A549 (cell line): ENCODE data around the gene SST. TPM values are rescaled to one million over a fixed set of nuclear protein-coding genes. Genes with fewer than 3 reads are reported as not detected.

Source experiments
- ATAC-seq, 2 experiments: fragments of 200-7000 bp in 1 of 2; fragments of >200 bp in 1 of 2; cut with Nextera tagmentation in 1 of 2; cut with Tn5 transposase in 1 of 2; 3 replicates each; pipeline versions ENCODE4 v1.8.0 to v1.9.1; 2018 to 2020; ENCODE audit warnings: mild to moderate bottlenecking in 1 of 2, moderate library complexity in 1 of 2
- CTCF ChIA-PET: fragments of 300-600 bp; sonication (Branson Sonifier 250); formaldehyde crosslinking; extraction: SDS; loops from one replicate; lab custom pipeline; 2021; ENCODE audit warnings: antibody characterized with exemption, inconsistent platforms; lab: Yijun Ruan, JAX
- POLR2A ChIA-PET: fragments of 350-600 bp; formaldehyde crosslinking; extraction: SDS; loops from one replicate; lab custom pipeline; 2021; ENCODE audit warnings: antibody characterized with exemption, inconsistent platforms; lab: Yijun Ruan, JAX
- DNase-seq, 2 experiments: peaks; one replicate each; pipeline versions ENCODE4 v3.0.0 to v3.0.0-alpha.2; 2011 to 2016; ENCODE audit warnings: low read depth in 1 of 2, low spot score in 1 of 2
- FAIRE-seq: peaks from 2 replicates; lab custom pipeline; 2011; peaks lifted over from hg19 to GRCh38; lab: Jason Lieb, UNC
- H3K27ac ChIP-seq, 2 experiments: fragments of >200 bp; sonication (Bioruptor Twin); formaldehyde crosslinking; 3 replicates each; pipeline ENCODE4 v1.5.1; 2016 to 2017
- H3K4me1 ChIP-seq: fragments of >200 bp; sonication (Bioruptor Twin); formaldehyde crosslinking; 3 replicates; pipeline ENCODE4 v1.6.1; 2016
- H3K4me2 ChIP-seq: fragments of >200 bp; sonication (Bioruptor Twin); formaldehyde crosslinking; 3 replicates; pipeline ENCODE4 v1.6.1; 2016
- H3K4me3 ChIP-seq: fragments of >200 bp; sonication (Bioruptor Twin); formaldehyde crosslinking; 3 replicates; pipeline ENCODE4 v1.5.1; 2016
- H3K9me3 ChIP-seq: fragments of >200 bp; sonication (Bioruptor Twin); formaldehyde crosslinking; 3 replicates; pipeline ENCODE4 v1.6.1; 2016
- CBX2 ChIP-seq: fragments of 200-600 bp; sonication (generic); IDR thresholded peaks from 2 replicates; pipeline ENCODE4 v1.6.1; 2016; ENCODE audit warnings: low read depth, mild to moderate bottlenecking, borderline replicate concordance
- CEBPB ChIP-seq, 2 experiments: fragments of >200 bp in 1 of 2; sonication (Bioruptor Twin) in 1 of 2; formaldehyde crosslinking in 1 of 2; IDR thresholded peaks; 2 replicates each; pipeline ENCODE4 v1.6.1; 2012 to 2016
- CHD2 ChIP-seq: fragments of 150-350 bp; IDR thresholded peaks from 2 replicates; pipeline ENCODE4 v1.6.1; 2014; ENCODE audit warnings: low read length; ENCODE audit not compliant: partially characterized antibody
- EHF ChIP-seq: fragments of 250-450 bp; sonication (Bioruptor Pico); IDR thresholded peaks from 2 replicates; pipeline ENCODE4 v1.5.0; 2020; ENCODE audit warnings: mild to moderate bottlenecking
- ESRRA ChIP-seq: fragments of 150-350 bp; IDR thresholded peaks from 2 replicates; pipeline ENCODE4 v1.6.1; 2014; ENCODE audit warnings: mild to moderate bottlenecking, low read length, borderline replicate concordance
- FOXS1 ChIP-seq: fragments of 250-450 bp; sonication (Bioruptor Pico); IDR thresholded peaks from 2 replicates; pipeline ENCODE4 v1.5.0; 2020; ENCODE audit warnings: mild to moderate bottlenecking, moderate library complexity
- GATA3 ChIP-seq: IDR thresholded peaks from 2 replicates; pipeline ENCODE4 v1.6.1; 2012; ENCODE audit warnings: borderline replicate concordance
- HEYL ChIP-seq: fragments of 250-450 bp; sonication (Bioruptor Pico); IDR thresholded peaks from 2 replicates; pipeline ENCODE4 v1.8.0; 2021; ENCODE audit warnings: mild to moderate bottlenecking, moderate library complexity
- HOXB5 ChIP-seq: fragments of 250-450 bp; sonication (Bioruptor Pico); IDR thresholded peaks from 2 replicates; pipeline ENCODE4 v1.5.0; 2020; ENCODE audit warnings: mild to moderate bottlenecking, moderate library complexity
- JUNB ChIP-seq: fragments of >200 bp; sonication (Bioruptor Twin); formaldehyde crosslinking; IDR thresholded peaks from 2 replicates; pipeline ENCODE4 v1.6.1; 2016
- KDM1A ChIP-seq: fragments of 200-600 bp; sonication (generic); IDR thresholded peaks from 2 replicates; pipeline ENCODE4 v1.6.1; 2016; ENCODE audit warnings: low read depth, mild to moderate bottlenecking
- MAFK ChIP-seq: fragments of 450-650 bp; IDR thresholded peaks from 2 replicates; pipeline ENCODE4 v1.6.1; 2014; ENCODE audit not compliant: partially characterized antibody
- NFE2L2 ChIP-seq: fragments of 150-350 bp; conservative IDR thresholded peaks from 2 replicates; pipeline ENCODE4 v1.6.1; 2014; ENCODE audit warnings: low read length
- POLR2AphosphoS2 ChIP-seq: conservative IDR thresholded peaks from 2 replicates; pipeline ENCODE4 v1.6.1; 2012; ENCODE audit warnings: low read length, improper control_type of control experiment, inconsistent platforms
- RARB ChIP-seq: fragments of 250-450 bp; sonication (Bioruptor Pico); IDR thresholded peaks from 2 replicates; pipeline ENCODE4 v1.8.0; 2021; ENCODE audit warnings: mild to moderate bottlenecking, moderate library complexity
- RNF2 ChIP-seq: fragments of 200-600 bp; sonication (generic); IDR thresholded peaks from 2 replicates; pipeline ENCODE4 v1.6.1; 2016; ENCODE audit warnings: low read depth, mild to moderate bottlenecking, antibody characterized with exemption, moderate library complexity, borderline replicate concordance
- SMC3 ChIP-seq: fragments of >200 bp; sonication (Bioruptor Twin); formaldehyde crosslinking; IDR thresholded peaks from 3 replicates; pipeline ENCODE4 v1.6.1; 2018; ENCODE audit warnings: inconsistent platforms
- SREBF2 ChIP-seq: fragments of 450-650 bp; IDR thresholded peaks from 2 replicates; pipeline ENCODE4 v1.6.1; 2014; ENCODE audit warnings: mild to moderate bottlenecking, moderate library complexity
- TFCP2L1 ChIP-seq: fragments of 250-450 bp; sonication (Bioruptor Pico); IDR thresholded peaks from 2 replicates; pipeline ENCODE4 v1.5.0; 2021; ENCODE audit warnings: mild to moderate bottlenecking
- TP53 ChIP-seq: fragments of 250-450 bp; sonication (Bioruptor Pico); IDR thresholded peaks from 2 replicates; pipeline ENCODE4 v1.5.0; 2021; ENCODE audit warnings: mild to moderate bottlenecking, moderate library complexity
- ZFP36 ChIP-seq: fragments of 450-650 bp; IDR thresholded peaks from 2 replicates; pipeline ENCODE4 v1.6.1; 2014; ENCODE audit warnings: borderline replicate concordance; ENCODE audit not compliant: partially characterized antibody
- WGBS: methylation state at CpG from one replicate; pipeline ENCODE4 v1.1.6; 2017; ENCODE audit errors: missing lambda C conversion rate; 5-methylcytosine and 5-hydroxymethylcytosine counted together
- polyA plus RNA-seq, 4 experiments: library from polyadenylated mRNA; depleted of rRNA in 3 of 4; stranded (reverse); fragments of >200 nt; fragmentation: RNase III in 1 of 4; extraction: RNeasy Plus Mini Kit Qiagen cat#74134 plus additional on column Dnase treatment in 1 of 4; gene quantifications; 2 replicates in 3 of 4; 3 replicates in 1 of 4; pipeline ENCODE4 v1.2.3, GENCODE V29; 2011 to 2017
- TF ChIP-seq, protein P1 (sequence below): fragments of >200 bp; sonication (Bioruptor Twin); formaldehyde crosslinking; IDR thresholded peaks from 2 replicates; pipeline ENCODE4 v1.6.1; 2016
- TF ChIP-seq, protein P2 (sequence below): IDR thresholded peaks from 2 replicates; pipeline ENCODE4 v1.6.1; 2012; ENCODE audit warnings: low read depth, borderline replicate concordance
- TF ChIP-seq, protein P3 (sequence below): fragments of >200 bp; sonication (Bioruptor Twin); formaldehyde crosslinking; IDR thresholded peaks from 3 replicates; pipeline ENCODE4 v1.6.1; 2016
- TF ChIP-seq, protein P4 (sequence below): fragments of >200 bp; sonication (Bioruptor Twin); formaldehyde crosslinking; IDR thresholded peaks from 3 replicates; pipeline ENCODE4 v1.5.1; 2016
- TF ChIP-seq, protein P5 (sequence below): fragments of 150-350 bp; IDR thresholded peaks from 2 replicates; pipeline ENCODE4 v1.6.1; 2014; ENCODE audit warnings: low read depth, mild to moderate bottlenecking, low read length
- TF ChIP-seq, protein P6 (sequence below): fragments of 250-450 bp; sonication (Bioruptor Pico); IDR thresholded peaks from 2 replicates; pipeline ENCODE4 v1.5.0; 2021; ENCODE audit warnings: mild to moderate bottlenecking, moderate library complexity, borderline replicate concordance

Gene SST
- polyA plus RNA-seq, 2 of the 4 experiments (the other 2 are of a cell fraction), result not detected

DNA sequence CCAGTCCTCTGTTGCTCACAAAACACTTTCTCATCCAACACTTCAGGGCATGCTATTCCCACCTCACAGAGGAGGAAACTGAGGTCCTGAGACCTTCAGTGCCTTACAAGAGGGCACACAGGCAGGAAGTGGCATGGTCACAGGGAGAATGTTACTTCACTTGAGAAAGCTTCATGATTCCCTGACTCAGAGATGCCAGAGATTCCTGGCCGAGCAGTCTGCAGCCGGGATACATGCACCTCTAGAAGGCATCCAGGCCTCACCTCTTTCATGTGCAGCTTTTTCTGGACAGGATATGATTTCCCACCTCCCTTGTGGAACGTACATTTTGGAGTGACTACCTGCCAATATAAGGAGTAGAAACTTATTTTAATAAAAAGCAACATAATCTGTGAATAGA, 2.8 kb upstream of the SST start:
- H3K4me3 ChIP-seq, result no peak overlapping the region
- WGBS, result 0% methylated on average over 3 of the region's 3 CpGs
- DNase-seq, result no peak
- H3K4me2 ChIP-seq, result no peak overlapping the region
- ATAC-seq, result no peak
- H3K9me3 ChIP-seq, result no peaks in the 10 kb centered on the region
- TF ChIP-seq KDM1A, result no peak
- TF ChIP-seq SREBF2, result no peak
- TF ChIP-seq EHF (CRISPR knock-in tag), result no peak
- no peak for TF ChIP-seq RNF2
- no peak for TF ChIP-seq SMC3
- TF ChIP-seq CBX2, result no peak
- TF ChIP-seq, protein P1, sequence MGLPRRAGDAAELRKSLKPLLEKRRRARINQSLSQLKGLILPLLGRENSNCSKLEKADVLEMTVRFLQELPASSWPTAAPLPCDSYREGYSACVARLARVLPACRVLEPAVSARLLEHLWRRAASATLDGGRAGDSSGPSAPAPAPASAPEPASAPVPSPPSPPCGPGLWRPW, result no peak
- TF ChIP-seq POLR2AphosphoS2, result no peak
- no peak for TF ChIP-seq HOXB5 (CRISPR knock-in tag)
- TF ChIP-seq ESRRA, result no peak
- TF ChIP-seq NFE2L2, result no peak
- no peak for TF ChIP-seq HEYL (CRISPR knock-in tag)
- TF ChIP-seq FOXS1 (CRISPR knock-in tag), result no peak
- TF ChIP-seq GATA3, result no peak
- TF ChIP-seq JUNB, result no peak
- ChIA-PET POLR2A (no interaction called here), CTCF (interaction anchor here (0.6 to 22.2 kb wide), 3 partner anchors 18 to 1685 kb away, joined by 3 to 564 read pairs (median 6); no protein-coding TSS in a partner anchor)
- no peak for FAIRE-seq
- no peaks in the 10 kb centered on the region for H3K4me1 ChIP-seq
- no peak overlapping the region for H3K27ac ChIP-seq

DNA sequence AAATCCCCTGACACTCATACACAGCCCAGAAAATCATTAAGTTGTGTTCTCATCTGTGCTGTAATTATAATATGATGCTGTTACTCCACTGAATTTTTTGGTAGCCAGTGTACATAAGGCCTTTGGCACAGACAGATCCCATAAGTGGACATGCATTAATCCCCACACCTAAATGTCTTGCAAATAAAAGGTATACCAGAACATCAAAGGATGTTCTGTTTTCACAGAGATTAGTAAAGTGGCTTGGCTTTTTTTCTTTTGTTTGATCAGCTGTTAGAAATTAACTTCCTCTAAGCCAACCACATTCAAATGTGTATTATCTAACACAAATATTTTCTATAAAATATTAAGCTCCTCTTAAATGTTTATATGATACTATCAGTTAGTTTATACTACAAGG, 2.7 kb downstream of the SST start:
- no peaks in the 10 kb centered on the region for H3K9me3 ChIP-seq
- CTCF ChIA-PET, result interaction anchor here (1.9 to 22.2 kb wide), 2 partner anchors 11 to 343 kb away, joined by 9 to 564 read pairs; no protein-coding TSS in a partner anchor
- FAIRE-seq, result no peak
- no peak for DNase-seq
- TF ChIP-seq GATA3 (no peak), HEYL (CRISPR knock-in tag) (no peak), CEBPB (IDR thresholded peaks at IDR 0.05) (no peak), ZFP36 (no peak), MAFK (no peak), EHF (CRISPR knock-in tag) (no peak), CHD2 (no peak), TP53 (CRISPR knock-in tag) (no peak), SREBF2 (no peak), KDM1A (no peak), TFCP2L1 (CRISPR knock-in tag) (no peak), RARB (CRISPR knock-in tag) (no peak)
- TF ChIP-seq, protein P2, sequence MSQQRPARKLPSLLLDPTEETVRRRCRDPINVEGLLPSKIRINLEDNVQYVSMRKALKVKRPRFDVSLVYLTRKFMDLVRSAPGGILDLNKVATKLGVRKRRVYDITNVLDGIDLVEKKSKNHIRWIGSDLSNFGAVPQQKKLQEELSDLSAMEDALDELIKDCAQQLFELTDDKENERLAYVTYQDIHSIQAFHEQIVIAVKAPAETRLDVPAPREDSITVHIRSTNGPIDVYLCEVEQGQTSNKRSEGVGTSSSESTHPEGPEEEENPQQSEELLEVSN, result no peak
- TF ChIP-seq, protein P3, sequence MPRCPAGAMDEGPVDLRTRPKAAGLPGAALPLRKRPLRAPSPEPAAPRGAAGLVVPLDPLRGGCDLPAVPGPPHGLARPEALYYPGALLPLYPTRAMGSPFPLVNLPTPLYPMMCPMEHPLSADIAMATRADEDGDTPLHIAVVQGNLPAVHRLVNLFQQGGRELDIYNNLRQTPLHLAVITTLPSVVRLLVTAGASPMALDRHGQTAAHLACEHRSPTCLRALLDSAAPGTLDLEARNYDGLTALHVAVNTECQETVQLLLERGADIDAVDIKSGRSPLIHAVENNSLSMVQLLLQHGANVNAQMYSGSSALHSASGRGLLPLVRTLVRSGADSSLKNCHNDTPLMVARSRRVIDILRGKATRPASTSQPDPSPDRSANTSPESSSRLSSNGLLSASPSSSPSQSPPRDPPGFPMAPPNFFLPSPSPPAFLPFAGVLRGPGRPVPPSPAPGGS, result no peak
- TF ChIP-seq, protein P4, sequence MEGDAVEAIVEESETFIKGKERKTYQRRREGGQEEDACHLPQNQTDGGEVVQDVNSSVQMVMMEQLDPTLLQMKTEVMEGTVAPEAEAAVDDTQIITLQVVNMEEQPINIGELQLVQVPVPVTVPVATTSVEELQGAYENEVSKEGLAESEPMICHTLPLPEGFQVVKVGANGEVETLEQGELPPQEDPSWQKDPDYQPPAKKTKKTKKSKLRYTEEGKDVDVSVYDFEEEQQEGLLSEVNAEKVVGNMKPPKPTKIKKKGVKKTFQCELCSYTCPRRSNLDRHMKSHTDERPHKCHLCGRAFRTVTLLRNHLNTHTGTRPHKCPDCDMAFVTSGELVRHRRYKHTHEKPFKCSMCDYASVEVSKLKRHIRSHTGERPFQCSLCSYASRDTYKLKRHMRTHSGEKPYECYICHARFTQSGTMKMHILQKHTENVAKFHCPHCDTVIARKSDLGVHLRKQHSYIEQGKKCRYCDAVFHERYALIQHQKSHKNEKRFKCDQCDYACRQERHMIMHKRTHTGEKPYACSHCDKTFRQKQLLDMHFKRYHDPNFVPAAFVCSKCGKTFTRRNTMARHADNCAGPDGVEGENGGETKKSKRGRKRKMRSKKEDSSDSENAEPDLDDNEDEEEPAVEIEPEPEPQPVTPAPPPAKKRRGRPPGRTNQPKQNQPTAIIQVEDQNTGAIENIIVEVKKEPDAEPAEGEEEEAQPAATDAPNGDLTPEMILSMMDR, result no peak
- TF ChIP-seq, protein P5, sequence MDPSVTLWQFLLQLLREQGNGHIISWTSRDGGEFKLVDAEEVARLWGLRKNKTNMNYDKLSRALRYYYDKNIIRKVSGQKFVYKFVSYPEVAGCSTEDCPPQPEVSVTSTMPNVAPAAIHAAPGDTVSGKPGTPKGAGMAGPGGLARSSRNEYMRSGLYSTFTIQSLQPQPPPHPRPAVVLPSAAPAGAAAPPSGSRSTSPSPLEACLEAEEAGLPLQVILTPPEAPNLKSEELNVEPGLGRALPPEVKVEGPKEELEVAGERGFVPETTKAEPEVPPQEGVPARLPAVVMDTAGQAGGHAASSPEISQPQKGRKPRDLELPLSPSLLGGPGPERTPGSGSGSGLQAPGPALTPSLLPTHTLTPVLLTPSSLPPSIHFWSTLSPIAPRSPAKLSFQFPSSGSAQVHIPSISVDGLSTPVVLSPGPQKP, result no peak
- TF ChIP-seq, protein P6, sequence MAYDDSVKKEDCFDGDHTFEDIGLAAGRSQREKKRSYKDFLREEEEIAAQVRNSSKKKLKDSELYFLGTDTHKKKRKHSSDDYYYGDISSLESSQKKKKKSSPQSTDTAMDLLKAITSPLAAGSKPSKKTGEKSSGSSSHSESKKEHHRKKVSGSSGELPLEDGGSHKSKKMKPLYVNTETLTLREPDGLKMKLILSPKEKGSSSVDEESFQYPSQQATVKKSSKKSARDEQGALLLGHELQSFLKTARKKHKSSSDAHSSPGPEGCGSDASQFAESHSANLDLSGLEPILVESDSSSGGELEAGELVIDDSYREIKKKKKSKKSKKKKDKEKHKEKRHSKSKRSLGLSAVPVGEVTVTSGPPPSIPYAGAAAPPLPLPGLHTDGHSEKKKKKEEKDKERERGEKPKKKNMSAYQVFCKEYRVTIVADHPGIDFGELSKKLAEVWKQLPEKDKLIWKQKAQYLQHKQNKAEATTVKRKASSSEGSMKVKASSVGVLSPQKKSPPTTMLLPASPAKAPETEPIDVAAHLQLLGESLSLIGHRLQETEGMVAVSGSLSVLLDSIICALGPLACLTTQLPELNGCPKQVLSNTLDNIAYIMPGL (CRISPR knock-in tag), result no peak
- TF ChIP-seq, all 56 proteins: peak for 0
- no peak overlapping the region for H3K4me3 ChIP-seq
- POLR2A ChIA-PET, result no interaction called here
- H3K4me1 ChIP-seq, result no peaks in the 10 kb centered on the region
- no peak overlapping the region for H3K4me2 ChIP-seq
- no peak for ATAC-seq
- no peak overlapping the region for H3K27ac ChIP-seq
